K562 (cell line): Measurements from ENCODE around the gene FAM171A1. TPM values are rescaled to one million over a fixed set of nuclear protein-coding genes. Genes with fewer than 3 reads are reported as not detected.

ENCODE experiments used
- FOXA3 ChIP-seq, 2 experiments: fragments of 450-650 bp in 1 of 2; sonication (generic) in 1 of 2; formaldehyde crosslinking; IDR thresholded peaks in 1 of 2; conservative IDR thresholded peaks in 1 of 2; 2 replicates each; pipeline versions ENCODE4 v1.4.0 to v1.8.0; 2020 to 2022; ENCODE audit warnings: mild to moderate bottlenecking in 2 of 2, missing genetic modification reagents in 1 of 2
- GABPB1 ChIP-seq: sonication (generic); formaldehyde crosslinking; IDR thresholded peaks from 2 replicates; pipeline ENCODE4 v1.8.0; 2022; ENCODE audit warnings: mild to moderate bottlenecking, missing genetic modification reagents
- KLF6 ChIP-seq: fragments of 250-450 bp; sonication (Bioruptor Pico); IDR thresholded peaks from 2 replicates; pipeline ENCODE4 v1.4.0; 2020; ENCODE audit warnings: mild to moderate bottlenecking, moderate library complexity, borderline replicate concordance
- PRPF4 ChIP-seq: fragments of 200-400 bp; formaldehyde crosslinking; IDR thresholded peaks from one replicate; pipeline ENCODE4 v1.6.1; 2017; ENCODE audit warnings: low read length, low read depth, mild to moderate bottlenecking; ENCODE audit not compliant: insufficient read depth, poor library complexity, severe bottlenecking
- SNAPC5 ChIP-seq: fragments of 250-450 bp; sonication (Bioruptor Pico); IDR thresholded peaks from 2 replicates; pipeline ENCODE4 v1.8.0; 2021; ENCODE audit warnings: moderate library complexity, mild to moderate bottlenecking, inconsistent platforms
- ZBTB33 ChIP-seq: sonication (generic); formaldehyde crosslinking; IDR thresholded peaks from 2 replicates; pipeline ENCODE4 v1.8.1; 2023; ENCODE audit warnings: mild to moderate bottlenecking, missing genetic modification reagents
- ZNF407 ChIP-seq: fragments of 450-650 bp; IDR thresholded peaks from 2 replicates; pipeline ENCODE4 v1.6.1; 2016; ENCODE audit warnings: low read depth
- polyA plus RNA-seq, 8 experiments: library from polyadenylated mRNA; depleted of rRNA in 4 of 8; stranded (reverse) in 5 of 8; unstranded in 3 of 8; fragments of >200 nt; fragmentation: Nextera tagmentation in 2 of 8; fragmentation: Illumina TruSeq in 1 of 8; extraction: Ambion mirVana in 2 of 8; extraction: Trizol in 1 of 8; gene quantifications; 2 replicates each; pipeline versions ENCODE4 v1.2.1 to v1.2.3, GENCODE V29; 2011 to 2014; ENCODE audit warnings: inconsistent platforms in 1 of 8, missing spikeins in 1 of 8
- total RNA-seq, 7 experiments: library from RNA; depleted of rRNA in 6 of 7; stranded (reverse); fragments of >200 nt in 6 of 7; fragmentation: Illumina TruSeq in 2 of 7; extraction: Trizol in 2 of 7; gene quantifications; 2 replicates each; pipeline versions ENCODE4 v1.2.1 to v1.2.3, GENCODE V29; 2011 to 2021; ENCODE audit warnings: low replicate concordance in 1 of 7

Gene FAM171A1
- total and polyA plus RNA-seq, 9 of the 15 experiments (the other 6 are each of a cell fraction or from before 2014, with no cell fraction given), result 0.51 to 8.2 (median 4.8) TPM

DNA sequence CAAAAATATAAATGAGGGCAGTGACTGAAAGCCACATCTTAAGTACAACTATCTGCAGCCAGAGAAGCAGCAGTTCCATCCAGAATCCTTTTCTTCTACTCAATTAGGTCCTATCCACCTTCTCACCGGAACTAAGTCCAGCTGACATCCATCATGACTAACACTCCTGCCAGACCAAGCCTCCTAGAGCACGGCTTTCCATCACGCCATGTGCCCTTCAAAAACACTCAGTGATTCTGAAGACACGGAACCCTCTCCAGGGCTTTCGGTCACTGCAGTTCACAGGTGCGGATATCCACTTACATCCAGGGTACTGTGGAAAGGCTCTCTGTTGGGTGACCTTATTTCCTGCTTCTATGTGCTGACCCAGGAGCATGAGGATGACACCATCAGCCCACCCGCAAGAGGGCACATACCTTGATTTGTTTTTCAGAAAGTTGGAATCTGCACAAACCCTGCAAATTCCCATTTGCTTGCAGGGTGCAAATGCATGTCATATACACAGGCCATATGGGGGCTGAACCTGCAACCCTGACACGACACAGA is 64.3 kb downstream of the FAM171A1 start (continued):
- TF ChIP-seq KLF6 (CRISPR knock-in tag) (no peak), ZBTB33 (CRISPR knock-in tag) (no peak), ZNF407 (no peak), PRPF4 (no peak), FOXA3 (CRISPR knock-in tag; conservative IDR thresholded peaks at IDR 0.05 in 1 of 2, IDR thresholded peaks at IDR 0.05 in 1 of 2) (no peak), SNAPC5 (CRISPR knock-in tag) (no peak), GABPB1 (no peak)
- TF ChIP-seq, all 486 proteins: peak for 0
